ENCODE results near the gene CDPF1. TPM values are rescaled to one million over a fixed set of nuclear protein-coding genes. Genes with fewer than 3 reads are reported as not detected.
A peak's percentile ranks its signal among the peaks of the same experiment; 100 is the strongest.

The CDPF1 gene
- total RNA-seq, 4 donors from 2014 or later = 10.0 to 17.3 (median 13.2) TPM

DNA sequence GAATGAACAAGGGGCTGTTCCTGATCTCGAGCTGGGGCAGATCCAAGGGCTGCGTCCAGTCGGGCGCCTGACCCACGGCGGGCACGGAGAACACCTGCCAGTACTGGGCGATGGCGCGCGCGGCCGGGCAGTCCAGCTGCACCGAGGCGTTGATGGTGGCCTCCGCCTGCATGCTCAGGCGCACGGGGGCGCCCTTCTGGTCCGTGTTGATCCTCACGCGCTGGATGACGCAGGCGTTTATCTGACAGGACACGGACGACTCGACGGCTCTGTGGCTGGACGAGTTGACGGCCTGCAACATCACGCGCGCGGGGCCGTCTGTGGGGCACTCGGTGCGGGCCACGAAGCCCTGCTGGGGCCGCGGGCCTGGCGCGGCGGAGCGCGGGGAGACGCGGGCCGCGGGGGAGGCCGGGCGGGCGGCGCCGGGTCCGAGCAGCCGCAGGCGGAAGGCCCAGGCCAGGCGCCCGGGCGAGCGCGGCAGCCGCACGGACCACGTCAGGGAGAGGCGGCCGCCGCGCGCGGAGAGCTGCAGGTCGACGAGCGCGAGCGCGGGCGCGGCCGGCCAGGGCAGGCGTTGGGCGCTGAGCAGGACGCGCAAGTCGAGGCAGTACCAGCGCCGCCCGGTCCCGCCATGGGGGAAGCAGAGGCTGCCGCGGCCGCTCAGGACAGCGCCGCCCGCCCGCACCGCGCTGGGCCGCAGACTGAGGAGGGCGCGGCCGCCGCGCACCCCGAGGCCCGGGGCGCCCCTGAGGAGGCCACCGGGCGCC is 12.5 kb upstream of the CDPF1 start:
- peak in 1 of 2 donors; percentile 91 for DNase-seq (ENCODE audit: low spot score in 2 of 2)
- intact Hi-C loops (cut with DNase I; ENCODE audit: low total_unique reads) = no loop called here
- TF ChIP-seq CTCF (IDR thresholded peaks at IDR 0.05) = no peak
- TF ChIP-seq POLR2A (IDR thresholded peaks at IDR 0.05) = no peak
- H3K4me3 ChIP-seq (ENCODE audit: low read depth, poor library complexity, severe bottlenecking) = no peak overlapping the region
- 17 to 50% methylated on average over 13 to 24 of the region's 109 CpGs for WGBS, 2 donors

- intact Hi-C loops (cut with DNase I; ENCODE audit: low total_unique reads) = no loop called here
- TF ChIP-seq CTCF (IDR thresholded peaks at IDR 0.05) (no peak), POLR2A (IDR thresholded peaks at IDR 0.05) (no peak)
- no peak for DNase-seq (ENCODE audit: low spot score in 2 of 2)
- H3K4me3 ChIP-seq (ENCODE audit: low read depth, poor library complexity, severe bottlenecking) = no peak overlapping the region
- WGBS, 2 donors = 80 to 87% methylated on average over 6 of the region's 6 CpGs
Measured at GRCh38 chr22:46260038-46260437, 9.9 kb upstream of the CDPF1 start.

GRCh38 chr22:46259374-46259773 is 9.3 kb upstream of the CDPF1 start:
- 85 to 86% methylated on average over 12 of the region's 12 CpGs for WGBS, 2 donors
- TF ChIP-seq CTCF (IDR thresholded peaks at IDR 0.05) (no peak), POLR2A (IDR thresholded peaks at IDR 0.05) (no peak)
- H3K4me3 ChIP-seq (ENCODE audit: low read depth, poor library complexity, severe bottlenecking) = no peak overlapping the region
- intact Hi-C loops (cut with DNase I; ENCODE audit: low total_unique reads) = no loop called here
- DNase-seq (ENCODE audit: low spot score in 2 of 2) = peak in 1 of 2 donors; percentile 83

DNA sequence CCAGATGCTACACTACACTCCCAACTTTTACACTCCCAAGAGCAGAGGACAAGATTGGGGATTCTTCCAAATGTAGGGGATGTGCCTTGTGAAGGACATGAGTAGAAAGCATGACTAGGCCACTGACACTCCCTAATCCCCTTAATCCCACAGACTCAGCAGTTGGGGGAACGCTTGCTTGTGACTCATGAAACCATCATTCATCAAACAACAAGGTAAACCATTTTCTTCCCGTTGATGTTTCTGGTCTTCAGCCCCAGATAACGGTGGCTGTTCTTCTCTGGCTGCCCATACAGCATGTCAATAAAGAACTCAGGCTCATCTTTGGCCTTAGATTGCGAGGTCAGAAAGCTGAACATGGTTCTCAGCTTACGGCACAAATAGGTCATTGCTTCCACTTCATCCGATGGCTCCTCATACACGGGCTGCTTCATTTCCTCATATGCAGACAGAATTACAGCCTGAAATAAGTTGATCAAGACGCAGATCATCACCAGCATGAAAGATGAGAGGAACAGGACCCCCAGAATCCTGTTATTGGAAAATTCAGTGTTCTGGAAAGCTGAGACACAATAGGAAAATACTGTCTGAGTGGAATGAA is 6.4 kb upstream of the CDPF1 start:
- WGBS, 2 donors = 92 to 93% methylated on average over 8 of the region's 8 CpGs
- intact Hi-C loops (cut with DNase I; ENCODE audit: low total_unique reads) = no loop called here
- TF ChIP-seq POLR2A (IDR thresholded peaks at IDR 0.05) (no peak), CTCF (IDR thresholded peaks at IDR 0.05) (no peak)
- H3K4me3 ChIP-seq (ENCODE audit: low read depth, poor library complexity, severe bottlenecking) = no peak overlapping the region
- no peak for DNase-seq (ENCODE audit: low spot score in 2 of 2)

DNA sequence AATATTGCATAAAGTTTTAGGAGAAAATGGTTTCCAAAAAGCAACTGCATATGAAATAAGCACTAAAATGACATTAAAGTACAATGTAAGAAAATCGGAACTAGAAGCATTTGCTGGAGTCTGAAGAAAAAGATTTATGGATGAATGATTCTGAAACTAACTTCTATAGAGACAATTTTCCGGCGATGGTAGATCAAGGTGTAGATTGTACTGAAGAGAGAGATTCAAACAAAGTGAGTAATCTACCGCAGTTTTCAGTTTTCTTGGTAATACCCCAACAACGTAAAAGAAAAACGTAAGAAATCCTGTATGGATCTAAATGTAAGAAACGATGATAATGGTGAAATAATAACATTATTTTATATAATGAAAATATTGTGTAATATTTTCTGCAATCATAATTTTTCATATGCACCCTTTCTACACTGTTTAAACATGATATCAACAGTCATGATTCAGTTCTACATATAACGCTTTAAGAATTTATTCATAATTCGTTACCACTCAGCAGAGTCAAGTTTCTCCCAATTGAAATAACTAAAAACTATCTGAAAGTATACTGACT is 1.8 kb upstream of the CDPF1 start:
- WGBS, 2 donors = 90 to 91% methylated on average over 9 of the region's 9 CpGs
- TF ChIP-seq CTCF (IDR thresholded peaks at IDR 0.05) (no peak), POLR2A (IDR thresholded peaks at IDR 0.05) (no peak)
- H3K4me3 ChIP-seq (ENCODE audit: low read depth, poor library complexity, severe bottlenecking) = no peak overlapping the region
- intact Hi-C loops (cut with DNase I; ENCODE audit: low total_unique reads) = no loop called here
- DNase-seq (ENCODE audit: low spot score in 2 of 2) = no peak
